Measurements from ENCODE around the gene PKD1L1. TPM values are rescaled to one million over a fixed set of nuclear protein-coding genes. Genes with fewer than 3 reads are reported as not detected.

PKD1L1 gene
- total RNA-seq, 1 experiment from 2014 or later = 0.24 TPM

- CTCF ChIA-PET = no interaction called here
- no peak overlapping the region for H3K27ac Mint-ChIP-seq (ENCODE audit: unreplicated experiment)
- no peaks in the 10 kb centered on the region for H3K36me3 Mint-ChIP-seq (ENCODE audit: insufficient read depth, unreplicated experiment)
- intact Hi-C loops (cut with micrococcal nuclease; ENCODE audit: unreplicated experiment) = no loop called here
- H3K4me1 Mint-ChIP-seq (ENCODE audit: low read depth, unreplicated experiment) = no peaks in the 10 kb centered on the region
- no peaks in the 10 kb centered on the region for H3K9me3 Mint-ChIP-seq (ENCODE audit: low read depth, unreplicated experiment)
- H3K27me3 Mint-ChIP-seq (ENCODE audit: unreplicated experiment) = no peaks in the 10 kb centered on the region
- no TSS peak for BruUV-seq (replicated peaks)
- no peak overlapping the region for H3K4me3 Mint-ChIP-seq (ENCODE audit: low read depth, unreplicated experiment)
- DNase-seq = no peak
- no peak for TF ChIP-seq CTCF (IDR thresholded peaks at IDR 0.05; ENCODE audit: unreplicated experiment)
These were observed 12.9 kb downstream of the PKD1L1 start for GRCh38 chr7:47935336-47935735.

- H3K27ac Mint-ChIP-seq (ENCODE audit: unreplicated experiment) = no peak overlapping the region
- BruUV-seq (replicated peaks) = no TSS peak
- DNase-seq = no peak
- H3K4me3 Mint-ChIP-seq (ENCODE audit: low read depth, unreplicated experiment) = no peak overlapping the region
- no peaks in the 10 kb centered on the region for H3K9me3 Mint-ChIP-seq (ENCODE audit: low read depth, unreplicated experiment)
- H3K4me1 Mint-ChIP-seq (ENCODE audit: low read depth, unreplicated experiment) = no peaks in the 10 kb centered on the region
- H3K27me3 Mint-ChIP-seq (ENCODE audit: unreplicated experiment) = no peaks in the 10 kb centered on the region
- no peak for TF ChIP-seq CTCF (IDR thresholded peaks at IDR 0.05; ENCODE audit: unreplicated experiment)
- no peaks in the 10 kb centered on the region for H3K36me3 Mint-ChIP-seq (ENCODE audit: insufficient read depth, unreplicated experiment)
- CTCF ChIA-PET = interaction anchor here (0.5 to 0.8 kb wide), 3 partner anchors 10 to 706 kb away, joined by 3 to 4 read pairs (median 3); no protein-coding TSS in a partner anchor
- intact Hi-C loops (cut with micrococcal nuclease; ENCODE audit: unreplicated experiment) = no loop called here
These were observed 13.4 kb downstream of the PKD1L1 start for GRCh38 chr7:47934831-47935230.

GRCh38 chr7:47933215-47933614 is 15.1 kb downstream of the PKD1L1 start:
- no peaks in the 10 kb centered on the region for H3K4me1 Mint-ChIP-seq (ENCODE audit: low read depth, unreplicated experiment)
- H3K36me3 Mint-ChIP-seq (ENCODE audit: insufficient read depth, unreplicated experiment) = no peaks in the 10 kb centered on the region
- CTCF ChIA-PET = no interaction called here
- no peak for TF ChIP-seq CTCF (IDR thresholded peaks at IDR 0.05; ENCODE audit: unreplicated experiment)
- H3K9me3 Mint-ChIP-seq (ENCODE audit: low read depth, unreplicated experiment) = no peaks in the 10 kb centered on the region
- H3K27me3 Mint-ChIP-seq (ENCODE audit: unreplicated experiment) = no peaks in the 10 kb centered on the region
- DNase-seq = no peak
- intact Hi-C loops (cut with micrococcal nuclease; ENCODE audit: unreplicated experiment) = no loop called here
- no peak overlapping the region for H3K4me3 Mint-ChIP-seq (ENCODE audit: low read depth, unreplicated experiment)
- H3K27ac Mint-ChIP-seq (ENCODE audit: unreplicated experiment) = no peak overlapping the region
- no TSS peak for BruUV-seq (replicated peaks)

GRCh38 chr7:47932466-47933037 is 15.7 kb downstream of the PKD1L1 start:
- no peak for TF ChIP-seq CTCF (IDR thresholded peaks at IDR 0.05; ENCODE audit: unreplicated experiment)
- H3K27me3 Mint-ChIP-seq (ENCODE audit: unreplicated experiment) = no peaks in the 10 kb centered on the region
- H3K4me1 Mint-ChIP-seq (ENCODE audit: low read depth, unreplicated experiment) = no peaks in the 10 kb centered on the region
- CTCF ChIA-PET = interaction anchor here (0.6 kb wide), 1 partner anchor 35 kb away, joined by 4 read pairs; no protein-coding TSS in a partner anchor
- no peaks in the 10 kb centered on the region for H3K9me3 Mint-ChIP-seq (ENCODE audit: low read depth, unreplicated experiment)
- H3K36me3 Mint-ChIP-seq (ENCODE audit: insufficient read depth, unreplicated experiment) = no peaks in the 10 kb centered on the region
- no TSS peak for BruUV-seq (replicated peaks)
- no peak overlapping the region for H3K27ac Mint-ChIP-seq (ENCODE audit: unreplicated experiment)
- DNase-seq = no peak
- H3K4me3 Mint-ChIP-seq (ENCODE audit: low read depth, unreplicated experiment) = no peak overlapping the region
- intact Hi-C loops (cut with micrococcal nuclease; ENCODE audit: unreplicated experiment) = no loop called here

All from Calu3 (cell line).